Endothelial cell of umbilical vein (primary cell): Measurements from ENCODE around the gene TNIK.

Experiments used
- CTCF ChIP-seq, 2 donors: IDR thresholded peaks; 1 replicate in 1 of 2; 2 replicates in 1 of 2; pipeline ENCODE4 v1.5.1; 2011; ENCODE audit warnings: low read length in 2 of 2, mild to moderate bottlenecking in 2 of 2, moderate library complexity in 2 of 2, control low read depth in 1 of 2, inconsistent platforms in 1 of 2, low read depth in 1 of 2; ENCODE audit not compliant: insufficient read depth in 1 of 2; ENCODE audit errors: extremely low read depth in 1 of 2
- EZH2 ChIP-seq: IDR thresholded peaks from 2 replicates; pipeline ENCODE4 v1.6.1; 2012; ENCODE audit warnings: borderline replicate concordance, low read depth, mild to moderate bottlenecking, moderate library complexity, low read length, inconsistent platforms; ENCODE audit not compliant: severe bottlenecking
- FOS ChIP-seq: IDR thresholded peaks from 2 replicates; pipeline ENCODE4 v1.6.1; 2011; ENCODE audit warnings: mild to moderate bottlenecking, low read length, moderate library complexity, borderline replicate concordance; ENCODE audit not compliant: insufficient read depth
- GATA2 ChIP-seq: IDR thresholded peaks from 2 replicates; pipeline ENCODE4 v1.7.0; 2011; ENCODE audit warnings: low read depth, mild to moderate bottlenecking, moderate library complexity, mixed read lengths, low read length; ENCODE audit not compliant: insufficient read length, insufficient read depth
- JUN ChIP-seq: IDR thresholded peaks from 2 replicates; pipeline ENCODE4 v1.6.1; 2011; ENCODE audit warnings: borderline replicate concordance, low read depth; ENCODE audit not compliant: insufficient read length, insufficient read depth
- MAX ChIP-seq: IDR thresholded peaks from 2 replicates; pipeline ENCODE4 v1.6.1; 2011; ENCODE audit not compliant: insufficient read depth, insufficient read length
- MYC ChIP-seq: IDR thresholded peaks from one replicate; pipeline ENCODE4 v1.6.1; 2011; ENCODE audit warnings: mild to moderate bottlenecking, low read depth, low read length
- POLR2A ChIP-seq: IDR thresholded peaks from 2 replicates; pipeline ENCODE4 v1.6.1; 2012; ENCODE audit warnings: low read depth, mild to moderate bottlenecking, control low read depth, low read length
- POLR2AphosphoS5 ChIP-seq: IDR thresholded peaks from 2 replicates; pipeline ENCODE4 v1.6.1; 2012; ENCODE audit warnings: low read depth, mild to moderate bottlenecking, control low read depth, low read length, moderate library complexity; ENCODE audit not compliant: insufficient read depth

GRCh38 chr3:171334465-171334811 is 125.8 kb downstream of the TNIK start:
- TF ChIP-seq GATA2: no peak
- TF ChIP-seq CTCF (IDR thresholded peaks at IDR 0.05; ENCODE audit: extremely low read depth in 1 of 2, insufficient read depth in 1 of 2, low read depth in 1 of 2, low read length in 2 of 2): no peak
- TF ChIP-seq EZH2: no peak
- no peak for TF ChIP-seq POLR2A
- TF ChIP-seq FOS: no peak
- TF ChIP-seq MYC: no peak
- TF ChIP-seq POLR2AphosphoS5: no peak
- TF ChIP-seq MAX: no peak
- TF ChIP-seq JUN: no peak
